Loucy (cell line): Measurements from ENCODE around the gene SLC6A6.

Experiments
- H2AFZ ChIP-seq: fragments of 200-600 bp; sonication (generic); 2 replicates; pipeline ENCODE4 v1.6.0; 2016; ENCODE audit warnings: antibody characterized with exemption, mild to moderate bottlenecking, low read length, moderate library complexity
- H3F3A ChIP-seq: fragments of 200-600 bp; 2 replicates; pipeline ENCODE4 v1.6.0; 2016; ENCODE audit warnings: antibody characterized with exemption, low read depth, mild to moderate bottlenecking
- H3K27me3 ChIP-seq: fragments of 200-600 bp; sonication (generic); 2 replicates; pipeline ENCODE4 v1.6.1; 2014; ENCODE audit warnings: low read length, mild to moderate bottlenecking; ENCODE audit not compliant: insufficient read depth, poor library complexity, severe bottlenecking
- H3K36me3 ChIP-seq: fragments of 200-600 bp; sonication (generic); 2 replicates; pipeline ENCODE4 v1.6.1; 2016; ENCODE audit warnings: low read length; ENCODE audit not compliant: insufficient read depth
- H3K4me1 ChIP-seq: fragments of 200-600 bp; sonication (generic); 2 replicates; pipeline ENCODE4 v1.5.1; 2014; ENCODE audit warnings: low read length, mild to moderate bottlenecking; ENCODE audit not compliant: insufficient read depth, poor library complexity, severe bottlenecking
- H3K4me2 ChIP-seq: fragments of 200-600 bp; sonication (generic); 2 replicates; pipeline ENCODE4 v1.6.0; 2014; ENCODE audit warnings: antibody characterized with exemption, low read length, low read depth, mild to moderate bottlenecking; ENCODE audit not compliant: poor library complexity, severe bottlenecking
- H3K4me3 ChIP-seq: fragments of 200-600 bp; sonication (generic); 2 replicates; pipeline ENCODE4 v1.5.1; 2014; ENCODE audit warnings: low read length, mild to moderate bottlenecking, mixed read lengths; ENCODE audit not compliant: poor library complexity, severe bottlenecking
- H3K79me2 ChIP-seq: fragments of 200-600 bp; sonication (generic); 2 replicates; pipeline ENCODE4 v1.6.1; 2014; ENCODE audit warnings: low read length; ENCODE audit not compliant: insufficient read depth
- H3K9ac ChIP-seq: fragments of 200-600 bp; sonication (generic); 2 replicates; pipeline ENCODE4 v1.6.0; 2014; ENCODE audit warnings: mild to moderate bottlenecking, low read depth, low read length, moderate library complexity; ENCODE audit not compliant: poor library complexity, severe bottlenecking
- H3K9me2 ChIP-seq: fragments of 200-600 bp; sonication (generic); replicated peaks from 2 replicates; pipeline ENCODE4 v1.6.1; 2016; ENCODE audit warnings: low read depth, low read length, mixed read lengths
- H3K9me3 ChIP-seq: fragments of 200-600 bp; sonication (generic); 2 replicates; pipeline ENCODE4 v1.6.1; 2014; ENCODE audit warnings: mild to moderate bottlenecking, antibody characterized with exemption, low read length, low read depth; ENCODE audit not compliant: insufficient read depth
- H4K20me1 ChIP-seq: fragments of 200-600 bp; sonication (generic); 2 replicates; pipeline ENCODE4 v1.6.0; 2014; ENCODE audit warnings: antibody characterized with exemption, low read length, mild to moderate bottlenecking; ENCODE audit not compliant: insufficient read depth, poor library complexity, severe bottlenecking
- EZH2phosphoT487 ChIP-seq: fragments of 200-600 bp; IDR thresholded peaks from 2 replicates; pipeline ENCODE4 v1.6.1; 2018; ENCODE audit warnings: antibody characterized with exemption, mild to moderate bottlenecking, moderate library complexity, borderline replicate concordance
- TF ChIP-seq, protein P1 (sequence below): fragments of 200-600 bp; sonication (generic); conservative IDR thresholded peaks from 2 replicates; pipeline ENCODE4 v1.5.1; 2014; ENCODE audit warnings: mild to moderate bottlenecking, antibody characterized with exemption, low read length

Gene SLC6A6

DNA sequence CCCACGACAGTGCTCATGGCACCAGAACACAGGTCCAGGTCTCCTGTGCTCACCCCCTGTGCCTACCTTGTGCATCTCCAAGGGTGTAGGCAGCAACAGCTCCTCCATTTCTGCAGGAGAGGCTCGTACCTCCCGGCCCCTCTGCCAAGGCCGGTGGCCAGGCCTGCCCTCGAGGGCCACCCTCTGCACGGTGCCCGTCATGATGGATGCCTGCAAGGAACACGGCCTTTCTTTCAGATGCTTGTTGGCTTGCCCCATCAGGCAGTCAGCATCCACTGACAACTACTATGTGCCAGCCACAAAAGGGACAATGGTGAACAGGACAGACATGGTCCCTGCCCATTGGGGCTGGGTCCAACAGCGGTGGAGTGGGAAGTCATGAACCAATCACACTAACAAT is 93.9 kb downstream of the SLC6A6 start:
- Histone ChIP-seq H3K9ac (no peak overlapping the region), H2AFZ (no peak overlapping the region), H3K4me2 (no peak overlapping the region), H3F3A (no peaks in the 10 kb centered on the region), H3K4me3 (no peak overlapping the region), H3K79me2 (no peaks in the 10 kb centered on the region), H3K27me3 (no peaks in the 10 kb centered on the region), H3K4me1 (no peaks in the 10 kb centered on the region), H3K36me3 (no peaks in the 10 kb centered on the region), H3K9me2 (no peaks in the 10 kb centered on the region), H4K20me1 (no peaks in the 10 kb centered on the region), H3K9me3 (no peaks in the 10 kb centered on the region)
- TF ChIP-seq EZH2phosphoT487, result no peak
- TF ChIP-seq, protein P1, sequence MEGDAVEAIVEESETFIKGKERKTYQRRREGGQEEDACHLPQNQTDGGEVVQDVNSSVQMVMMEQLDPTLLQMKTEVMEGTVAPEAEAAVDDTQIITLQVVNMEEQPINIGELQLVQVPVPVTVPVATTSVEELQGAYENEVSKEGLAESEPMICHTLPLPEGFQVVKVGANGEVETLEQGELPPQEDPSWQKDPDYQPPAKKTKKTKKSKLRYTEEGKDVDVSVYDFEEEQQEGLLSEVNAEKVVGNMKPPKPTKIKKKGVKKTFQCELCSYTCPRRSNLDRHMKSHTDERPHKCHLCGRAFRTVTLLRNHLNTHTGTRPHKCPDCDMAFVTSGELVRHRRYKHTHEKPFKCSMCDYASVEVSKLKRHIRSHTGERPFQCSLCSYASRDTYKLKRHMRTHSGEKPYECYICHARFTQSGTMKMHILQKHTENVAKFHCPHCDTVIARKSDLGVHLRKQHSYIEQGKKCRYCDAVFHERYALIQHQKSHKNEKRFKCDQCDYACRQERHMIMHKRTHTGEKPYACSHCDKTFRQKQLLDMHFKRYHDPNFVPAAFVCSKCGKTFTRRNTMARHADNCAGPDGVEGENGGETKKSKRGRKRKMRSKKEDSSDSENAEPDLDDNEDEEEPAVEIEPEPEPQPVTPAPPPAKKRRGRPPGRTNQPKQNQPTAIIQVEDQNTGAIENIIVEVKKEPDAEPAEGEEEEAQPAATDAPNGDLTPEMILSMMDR, result no peak

DNA sequence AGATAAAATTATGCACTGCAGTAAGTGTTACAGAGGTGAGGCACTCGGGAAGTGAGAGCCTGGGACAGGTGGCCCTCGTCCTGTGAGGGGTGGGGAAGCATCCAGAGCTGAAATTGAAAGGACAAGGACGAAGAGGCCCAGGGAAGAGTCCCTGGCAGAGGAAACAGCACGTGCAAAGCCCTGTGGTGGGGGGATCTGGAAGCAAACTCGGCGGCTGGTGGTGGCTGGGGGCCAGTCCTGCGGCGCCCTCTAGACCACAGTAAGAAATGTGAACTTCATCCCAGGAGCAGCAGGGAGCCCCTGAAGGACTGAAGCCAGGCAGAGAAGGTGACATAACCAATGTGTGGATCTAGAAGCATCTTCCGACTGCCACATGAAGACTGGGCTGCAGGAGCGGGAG is 94.9 kb downstream of the SLC6A6 start:
- Histone ChIP-seq H3K9ac (no peak overlapping the region), H3F3A (no peaks in the 10 kb centered on the region), H3K9me2 (no peaks in the 10 kb centered on the region), H4K20me1 (no peaks in the 10 kb centered on the region), H3K36me3 (no peaks in the 10 kb centered on the region), H3K4me2 (no peak overlapping the region), H3K4me1 (no peaks in the 10 kb centered on the region), H3K27me3 (no peaks in the 10 kb centered on the region), H3K9me3 (no peaks in the 10 kb centered on the region), H3K4me3 (no peak overlapping the region), H3K79me2 (no peaks in the 10 kb centered on the region), H2AFZ (no peak overlapping the region)
- no peak for TF ChIP-seq EZH2phosphoT487
- TF ChIP-seq, protein P1, result peak; percentile 45

DNA sequence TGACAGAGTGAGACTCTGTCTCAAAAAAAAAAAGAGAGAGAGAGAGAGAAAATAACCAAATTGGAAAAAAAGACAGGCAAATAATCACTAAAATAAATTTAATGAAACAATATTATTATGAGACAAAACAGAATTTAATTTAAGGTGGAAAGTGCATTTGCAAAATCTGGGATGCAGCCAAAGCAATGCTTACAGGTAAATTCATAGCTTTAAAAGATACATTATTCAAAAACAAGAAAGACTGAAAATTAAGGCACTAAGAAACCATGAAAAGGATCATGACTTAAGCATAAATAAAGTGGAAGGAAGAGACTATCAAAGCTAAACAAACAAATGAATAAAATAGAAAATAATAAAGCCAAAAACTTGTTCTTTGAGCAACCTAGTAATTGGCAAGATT is 100.1 kb downstream of the SLC6A6 start:
- Histone ChIP-seq H3F3A (no peaks in the 10 kb centered on the region), H3K27me3 (no peaks in the 10 kb centered on the region), H3K36me3 (no peaks in the 10 kb centered on the region), H3K4me1 (no peaks in the 10 kb centered on the region), H2AFZ (no peak overlapping the region), H4K20me1 (no peaks in the 10 kb centered on the region), H3K9ac (no peak overlapping the region), H3K79me2 (no peaks in the 10 kb centered on the region), H3K4me2 (no peak overlapping the region), H3K9me3 (no peaks in the 10 kb centered on the region), H3K9me2 (no peaks in the 10 kb centered on the region), H3K4me3 (no peak overlapping the region)
- TF ChIP-seq EZH2phosphoT487, result no peak

DNA sequence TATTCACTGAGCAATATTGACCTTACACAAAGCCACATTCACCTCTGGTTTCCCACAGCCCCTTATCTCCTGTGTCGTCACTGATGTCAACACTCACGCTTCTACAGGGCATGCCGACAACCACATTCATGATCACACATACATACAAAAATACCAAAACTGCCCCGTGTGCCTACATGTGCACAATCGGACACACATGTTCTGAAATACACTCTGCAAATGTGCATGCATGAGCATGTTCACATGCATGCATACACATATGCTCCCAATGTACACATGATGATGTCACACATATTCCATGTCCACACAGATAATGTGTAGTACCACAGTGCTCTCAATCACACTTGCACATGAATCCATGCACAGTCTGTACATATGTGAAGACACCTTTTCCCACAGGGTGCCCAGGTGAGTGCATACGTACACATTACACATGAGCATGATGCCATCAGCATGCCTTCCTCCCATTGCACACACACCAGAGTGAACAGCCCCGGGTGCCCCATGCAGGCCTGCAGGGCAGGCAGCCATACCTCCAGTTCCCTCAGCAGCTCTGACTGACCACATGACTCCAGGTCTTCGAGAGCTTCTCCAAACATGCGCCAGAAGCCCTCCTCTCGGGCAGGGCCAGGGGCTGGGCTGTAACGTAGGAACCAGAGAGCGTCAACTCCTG is 100.8 kb downstream of the SLC6A6 start:
- no peaks in the 10 kb centered on the region for H4K20me1 ChIP-seq
- no peaks in the 10 kb centered on the region for H3K9me3 ChIP-seq
- no peak overlapping the region for H2AFZ ChIP-seq
- H3K9ac ChIP-seq, result no peak overlapping the region
- no peaks in the 10 kb centered on the region for H3F3A ChIP-seq
- no peak overlapping the region for H3K4me3 ChIP-seq
- H3K79me2 ChIP-seq, result no peaks in the 10 kb centered on the region
- no peaks in the 10 kb centered on the region for H3K9me2 ChIP-seq
- no peaks in the 10 kb centered on the region for H3K27me3 ChIP-seq
- no peak overlapping the region for H3K4me2 ChIP-seq
- H3K36me3 ChIP-seq, result no peaks in the 10 kb centered on the region
- TF ChIP-seq EZH2phosphoT487, result no peak
- TF ChIP-seq, protein P1, result no peak
- no peaks in the 10 kb centered on the region for H3K4me1 ChIP-seq
